Neural progenitor cell (in vitro differentiated cells): ENCODE data around the gene TIMP3. TPM values are rescaled to one million over a fixed set of nuclear protein-coding genes. Genes with fewer than 3 reads are reported as not detected.

Experiments used
- DNase-seq: peaks from one replicate; pipeline ENCODE4 v3.0.0-alpha.2; 2016; ENCODE audit warnings: low spot score
- H2AFZ ChIP-seq: fragments of 200-600 bp; sonication (generic); replicated peaks from 2 replicates; pipeline ENCODE4 v1.6.1; 2016; ENCODE audit warnings: antibody characterized with exemption
- H3F3A ChIP-seq: fragments of 200-600 bp; sonication (generic); 2 replicates; pipeline ENCODE4 v1.6.1; 2016; ENCODE audit warnings: antibody characterized with exemption, low read depth
- H3K27ac ChIP-seq: fragments of 200-600 bp; sonication (generic); 2 replicates; pipeline ENCODE4 v1.5.1; 2016; ENCODE audit warnings: mild to moderate bottlenecking
- H3K27me3 ChIP-seq: fragments of 200-600 bp; sonication (generic); 2 replicates; pipeline ENCODE4 v1.6.1; 2016; ENCODE audit warnings: mild to moderate bottlenecking, moderate library complexity
- H3K36me3 ChIP-seq: fragments of 200-600 bp; sonication (generic); 2 replicates; pipeline ENCODE4 v1.5.1; 2016
- H3K4me1 ChIP-seq: fragments of 200-600 bp; sonication (generic); 2 replicates; pipeline ENCODE4 v1.6.1; 2016; ENCODE audit warnings: mixed run types
- H3K4me2 ChIP-seq: fragments of 200-600 bp; sonication (generic); 2 replicates; pipeline ENCODE4 v1.6.1; 2016
- H3K4me3 ChIP-seq: fragments of 200-600 bp; sonication (generic); 2 replicates; pipeline ENCODE4 v1.5.1; 2016
- H3K79me2 ChIP-seq: fragments of 200-600 bp; sonication (generic); 2 replicates; pipeline ENCODE4 v1.6.1; 2016; ENCODE audit warnings: low read depth
- H3K9ac ChIP-seq: fragments of 200-600 bp; sonication (generic); 2 replicates; pipeline ENCODE4 v1.6.1; 2016
- H3K9me3 ChIP-seq: fragments of 200-600 bp; sonication (generic); 2 replicates; pipeline ENCODE4 v1.5.1; 2016; ENCODE audit warnings: low read depth
- H4K20me1 ChIP-seq: fragments of 200-600 bp; sonication (generic); 2 replicates; pipeline ENCODE4 v1.6.1; 2016; ENCODE audit warnings: low read depth
- H3K27ac Mint-ChIP-seq: 3 replicates; pipeline ENCODE4 v1.8.0; 2021; ENCODE audit warnings: mixed read lengths
- H3K27me3 Mint-ChIP-seq: 2 replicates; pipeline ENCODE4 v1.8.0; 2022; ENCODE audit warnings: low read depth, mild to moderate bottlenecking, inconsistent platforms, moderate library complexity, mixed read lengths; ENCODE audit not compliant: insufficient read depth
- H3K36me3 Mint-ChIP-seq: 3 replicates; pipeline ENCODE4 v1.8.0; 2021; ENCODE audit warnings: mixed read lengths
- H3K4me1 Mint-ChIP-seq: 3 replicates; pipeline ENCODE4 v1.8.0; 2021; ENCODE audit warnings: mixed read lengths
- H3K4me3 Mint-ChIP-seq: 3 replicates; pipeline ENCODE4 v1.8.0; 2021; ENCODE audit warnings: mild to moderate bottlenecking, moderate library complexity, mixed read lengths
- H3K9me3 Mint-ChIP-seq: 3 replicates; pipeline ENCODE4 v1.8.0; 2020; ENCODE audit warnings: mixed read lengths
- EZH2 ChIP-seq: fragments of 200-600 bp; sonication (generic); IDR thresholded peaks from 2 replicates; pipeline ENCODE4 v1.6.1; 2017; ENCODE audit warnings: antibody characterized with exemption, mild to moderate bottlenecking, moderate library complexity
- EZH2phosphoT487 ChIP-seq: fragments of 200-600 bp; sonication (generic); IDR thresholded peaks from 2 replicates; pipeline ENCODE4 v1.6.1; 2017; ENCODE audit warnings: antibody characterized with exemption
- total RNA-seq: library from RNA; depleted of rRNA; stranded (reverse); fragments of >200 nt; gene quantifications from 2 replicates; pipeline ENCODE4 v1.2.3, GENCODE V29; 2015; ENCODE audit warnings: low replicate concordance
- TF ChIP-seq, protein P1 (sequence below): fragments of 200-600 bp; sonication (generic); IDR thresholded peaks from 2 replicates; pipeline ENCODE4 v1.5.1; 2017; ENCODE audit warnings: antibody characterized with exemption, mild to moderate bottlenecking

TIMP3 gene
- total RNA-seq, 1 donor from 2014 or later, result 6.3 TPM

GRCh38 chr22:32811788-32812545 lies 10.5 kb downstream of the TIMP3 start:
- Histone ChIP-seq H3K4me3 (no peak overlapping the region), H3K4me1 (peaks cover 17% of the 10 kb centered on the region), H3K9ac (no peak overlapping the region), H3F3A (no peaks in the 10 kb centered on the region), H3K36me3 (no peaks in the 10 kb centered on the region), H3K27me3 (no peaks in the 10 kb centered on the region), H2AFZ (no peak overlapping the region), H3K79me2 (no peaks in the 10 kb centered on the region), H3K27ac (no peak overlapping the region), H3K4me2 (no peak overlapping the region), H3K9me3 (no peaks in the 10 kb centered on the region), H4K20me1 (no peaks in the 10 kb centered on the region)
- Mint-ChIP-seq H3K27ac (no peak overlapping the region), H3K36me3 (no peaks in the 10 kb centered on the region), H3K9me3 (no peaks in the 10 kb centered on the region), H3K27me3 (no peaks in the 10 kb centered on the region), H3K4me1 (peaks cover 9% of the 10 kb centered on the region), H3K4me3 (no peak overlapping the region)
- no peak for TF ChIP-seq EZH2phosphoT487
- TF ChIP-seq, protein P1, sequence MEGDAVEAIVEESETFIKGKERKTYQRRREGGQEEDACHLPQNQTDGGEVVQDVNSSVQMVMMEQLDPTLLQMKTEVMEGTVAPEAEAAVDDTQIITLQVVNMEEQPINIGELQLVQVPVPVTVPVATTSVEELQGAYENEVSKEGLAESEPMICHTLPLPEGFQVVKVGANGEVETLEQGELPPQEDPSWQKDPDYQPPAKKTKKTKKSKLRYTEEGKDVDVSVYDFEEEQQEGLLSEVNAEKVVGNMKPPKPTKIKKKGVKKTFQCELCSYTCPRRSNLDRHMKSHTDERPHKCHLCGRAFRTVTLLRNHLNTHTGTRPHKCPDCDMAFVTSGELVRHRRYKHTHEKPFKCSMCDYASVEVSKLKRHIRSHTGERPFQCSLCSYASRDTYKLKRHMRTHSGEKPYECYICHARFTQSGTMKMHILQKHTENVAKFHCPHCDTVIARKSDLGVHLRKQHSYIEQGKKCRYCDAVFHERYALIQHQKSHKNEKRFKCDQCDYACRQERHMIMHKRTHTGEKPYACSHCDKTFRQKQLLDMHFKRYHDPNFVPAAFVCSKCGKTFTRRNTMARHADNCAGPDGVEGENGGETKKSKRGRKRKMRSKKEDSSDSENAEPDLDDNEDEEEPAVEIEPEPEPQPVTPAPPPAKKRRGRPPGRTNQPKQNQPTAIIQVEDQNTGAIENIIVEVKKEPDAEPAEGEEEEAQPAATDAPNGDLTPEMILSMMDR, result no peak
- TF ChIP-seq EZH2, result no peak
- DNase-seq, result no peak

DNA sequence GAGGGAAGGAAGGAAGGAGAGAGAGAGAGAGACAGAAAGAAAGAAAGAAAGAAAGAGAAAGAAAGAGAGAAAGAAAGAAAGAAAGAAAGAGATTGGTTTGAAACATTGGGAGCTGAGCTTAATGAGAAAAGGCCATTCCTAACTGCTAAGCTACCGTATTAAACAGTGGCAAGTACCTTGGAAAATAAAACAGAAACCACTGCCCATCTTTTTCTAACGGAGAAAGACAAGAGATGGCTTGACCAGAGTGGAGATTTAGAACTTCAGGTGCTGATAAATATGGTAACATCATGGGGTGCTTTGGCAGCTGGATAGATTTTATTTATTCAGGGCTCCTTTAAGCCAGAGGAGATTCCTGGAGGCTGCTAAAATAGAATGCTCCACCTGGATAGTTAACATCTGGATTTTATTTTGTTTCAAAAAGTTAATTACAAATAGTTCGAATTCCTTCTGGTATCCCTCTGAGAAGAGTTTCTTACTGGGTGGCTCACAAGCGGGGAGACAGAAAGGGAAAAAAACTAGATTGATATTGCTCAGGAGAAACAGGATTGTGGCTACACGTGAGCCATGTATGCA lies 12.9 kb downstream of the TIMP3 start:
- no peaks in the 10 kb centered on the region for H3F3A ChIP-seq
- no peaks in the 10 kb centered on the region for H3K79me2 ChIP-seq
- no peaks in the 10 kb centered on the region for H3K36me3 Mint-ChIP-seq
- no peak overlapping the region for H2AFZ ChIP-seq
- no peaks in the 10 kb centered on the region for H3K27me3 Mint-ChIP-seq
- H3K4me1 ChIP-seq, result peaks cover 17% of the 10 kb centered on the region
- H4K20me1 ChIP-seq, result no peaks in the 10 kb centered on the region
- H3K27ac Mint-ChIP-seq, result no peak overlapping the region
- no peak overlapping the region for H3K4me3 ChIP-seq
- H3K4me1 Mint-ChIP-seq, result peaks cover 9% of the 10 kb centered on the region
- no peaks in the 10 kb centered on the region for H3K9me3 ChIP-seq
- H3K27me3 ChIP-seq, result no peaks in the 10 kb centered on the region
- no peaks in the 10 kb centered on the region for H3K9me3 Mint-ChIP-seq
- no peak overlapping the region for H3K27ac ChIP-seq
- H3K4me2 ChIP-seq, result peak overlapping the region; percentile 16
- no peak overlapping the region for H3K9ac ChIP-seq
- H3K4me3 Mint-ChIP-seq, result no peak overlapping the region
- TF ChIP-seq, protein P1, result no peak
- no peak for DNase-seq
- no peaks in the 10 kb centered on the region for H3K36me3 ChIP-seq

DNA sequence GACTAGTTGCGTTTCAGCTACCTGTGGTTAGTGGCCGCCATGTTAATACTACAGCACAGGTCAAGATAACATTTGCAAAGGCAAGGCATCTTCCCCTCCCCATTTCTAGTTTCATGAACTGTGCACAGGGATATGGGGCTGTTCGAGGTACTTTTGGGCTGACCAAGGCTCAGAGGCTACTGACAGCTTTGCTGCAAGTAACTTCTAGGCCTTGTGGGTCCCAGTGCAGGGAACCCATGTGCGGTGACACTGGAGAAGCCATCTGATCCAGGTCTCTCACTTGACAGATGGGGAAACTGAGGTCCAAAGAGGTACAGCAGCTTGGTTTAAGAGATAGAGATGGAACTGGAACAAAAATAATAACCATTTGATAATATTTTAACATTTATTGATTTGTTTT lies 13.6 kb downstream of the TIMP3 start:
- Histone ChIP-seq H4K20me1 (no peaks in the 10 kb centered on the region), H3K9ac (no peak overlapping the region), H3K79me2 (no peaks in the 10 kb centered on the region), H3K27me3 (no peaks in the 10 kb centered on the region), H3K4me2 (no peak overlapping the region), H3F3A (no peaks in the 10 kb centered on the region), H3K9me3 (no peaks in the 10 kb centered on the region), H3K4me1 (peaks cover 15% of the 10 kb centered on the region), H2AFZ (no peak overlapping the region), H3K36me3 (no peaks in the 10 kb centered on the region), H3K27ac (no peak overlapping the region), H3K4me3 (no peak overlapping the region)
- Mint-ChIP-seq H3K4me3 (no peak overlapping the region), H3K36me3 (no peaks in the 10 kb centered on the region), H3K27ac (no peak overlapping the region), H3K9me3 (no peaks in the 10 kb centered on the region), H3K4me1 (peaks cover 6% of the 10 kb centered on the region), H3K27me3 (no peaks in the 10 kb centered on the region)
- TF ChIP-seq EZH2 (no peak), EZH2phosphoT487 (no peak)
- TF ChIP-seq, protein P1, result no peak
- DNase-seq, result no peak
